K562 (cell line): ENCODE results near the gene NDUFA5. TPM values are rescaled to one million over a fixed set of nuclear protein-coding genes. Genes with fewer than 3 reads are reported as not detected.

Source experiments
- BMI1 ChIP-seq: fragments of 150-350 bp; IDR thresholded peaks from 2 replicates; pipeline ENCODE4 v1.6.1; 2014; ENCODE audit warnings: low read length
- CBFB ChIP-seq: sonication (generic); formaldehyde crosslinking; IDR thresholded peaks from 2 replicates; pipeline ENCODE4 v1.4.0; 2020; ENCODE audit warnings: mild to moderate bottlenecking, missing genetic modification reagents
- DLX4 ChIP-seq: fragments of 250-450 bp; sonication (Bioruptor Pico); IDR thresholded peaks from 2 replicates; pipeline ENCODE4 v1.6.1; 2021; ENCODE audit warnings: mild to moderate bottlenecking
- ESRRA ChIP-seq: fragments of 450-650 bp; IDR thresholded peaks from 2 replicates; pipeline ENCODE4 v1.6.1; 2014; ENCODE audit warnings: low read depth, mild to moderate bottlenecking, moderate library complexity, borderline replicate concordance
- ETS1 ChIP-seq: conservative IDR thresholded peaks from 2 replicates; pipeline ENCODE4 v1.6.1; 2011; ENCODE audit warnings: low read depth, mild to moderate bottlenecking, low read length; ENCODE audit not compliant: control insufficient read depth
- FOXJ2 ChIP-seq: fragments of 200-800 bp; sonication (Bioruptor generic); IDR thresholded peaks from 2 replicates; pipeline ENCODE4 v1.6.1; 2016; ENCODE audit warnings: missing genetic modification characterization, missing compliant biosample characterization
- HNRNPUL1 ChIP-seq: fragments of 200-400 bp; formaldehyde crosslinking; IDR thresholded peaks from 2 replicates; pipeline ENCODE4 v1.6.1; 2017; ENCODE audit warnings: low read length
- KLF10 ChIP-seq: fragments of 250-450 bp; sonication (Bioruptor Pico); IDR thresholded peaks from 2 replicates; pipeline ENCODE4 v1.6.1; 2021; ENCODE audit warnings: matching md5 sums
- MAFF ChIP-seq: IDR thresholded peaks from 2 replicates; pipeline ENCODE4 v1.6.1; 2012; ENCODE audit warnings: low read length, improper control_type of control experiment
- MBD2 ChIP-seq: sonication (generic); IDR thresholded peaks from 2 replicates; pipeline ENCODE4 v1.6.1; 2016; ENCODE audit warnings: low read depth, borderline replicate concordance
- PURB ChIP-seq: sonication (generic); formaldehyde crosslinking; IDR thresholded peaks from 2 replicates; pipeline ENCODE4 v1.9.0; 2021; ENCODE audit warnings: low read depth, mild to moderate bottlenecking, missing genetic modification reagents
- SIRT6 ChIP-seq: IDR thresholded peaks from one replicate; pipeline ENCODE4 v1.6.1; 2012; ENCODE audit warnings: low read depth, mild to moderate bottlenecking, control low read depth, inconsistent platforms, low read length, moderate library complexity
- SP1 ChIP-seq: sonication (generic); formaldehyde crosslinking; IDR thresholded peaks from 2 replicates; pipeline ENCODE4 v1.8.1; 2022; ENCODE audit warnings: mild to moderate bottlenecking, missing genetic modification reagents
- TCF7L2 ChIP-seq: fragments of 150-350 bp; IDR thresholded peaks from 2 replicates; pipeline ENCODE4 v1.6.1; 2016; ENCODE audit warnings: low read depth, mild to moderate bottlenecking, low read length, moderate library complexity
- TRIM25 ChIP-seq: fragments of 450-650 bp; IDR thresholded peaks from 2 replicates; pipeline ENCODE4 v1.7.0; 2016; ENCODE audit warnings: borderline replicate concordance
- ZBTB2 ChIP-seq: fragments of 450-650 bp; IDR thresholded peaks from 2 replicates; pipeline ENCODE4 v1.6.1; 2016; ENCODE audit warnings: antibody characterized with exemption
- ZNF134 ChIP-seq: fragments of 250-450 bp; sonication (Bioruptor Pico); conservative IDR thresholded peaks from 2 replicates; pipeline ENCODE4 v1.4.0; 2020
- ZNF143 ChIP-seq: sonication (generic); formaldehyde crosslinking; IDR thresholded peaks from 2 replicates; pipeline ENCODE4 v1.9.0; 2022; ENCODE audit warnings: mild to moderate bottlenecking, missing genetic modification reagents
- ZNF23 ChIP-seq: fragments of 250-450 bp; sonication (Bioruptor Pico); IDR thresholded peaks from 2 replicates; pipeline ENCODE4 v1.4.0; 2020; ENCODE audit warnings: mild to moderate bottlenecking
- ZNF766 ChIP-seq: fragments of 200-800 bp; sonication (Bioruptor generic); conservative IDR thresholded peaks from 2 replicates; pipeline ENCODE4 v1.6.1; 2016; ENCODE audit warnings: missing genetic modification characterization, missing compliant biosample characterization
- ZNF780A ChIP-seq: fragments of 250-450 bp; sonication (Bioruptor Pico); IDR thresholded peaks from 2 replicates; pipeline ENCODE4 v1.5.0; 2021; ENCODE audit warnings: mild to moderate bottlenecking
- polyA plus RNA-seq, 8 experiments: library from polyadenylated mRNA; depleted of rRNA in 4 of 8; stranded (reverse) in 5 of 8; unstranded in 3 of 8; fragments of >200 nt; fragmentation: Nextera tagmentation in 2 of 8; fragmentation: Illumina TruSeq in 1 of 8; extraction: Ambion mirVana in 2 of 8; extraction: Trizol in 1 of 8; gene quantifications; 2 replicates each; pipeline versions ENCODE4 v1.2.1 to v1.2.3, GENCODE V29; 2011 to 2014; ENCODE audit warnings: inconsistent platforms in 1 of 8, missing spikeins in 1 of 8
- total RNA-seq, 7 experiments: library from RNA; depleted of rRNA in 6 of 7; stranded (reverse); fragments of >200 nt in 6 of 7; fragmentation: Illumina TruSeq in 2 of 7; extraction: Trizol in 2 of 7; gene quantifications; 2 replicates each; pipeline versions ENCODE4 v1.2.1 to v1.2.3, GENCODE V29; 2011 to 2021; ENCODE audit warnings: low replicate concordance in 1 of 7
- TF ChIP-seq, protein P1 (sequence below): fragments of 200-800 bp; sonication (Bioruptor generic); IDR thresholded peaks from 2 replicates; pipeline ENCODE4 v1.6.1; 2017; ENCODE audit warnings: missing genetic modification characterization, missing compliant biosample characterization

Gene NDUFA5
- total and polyA plus RNA-seq, 9 of the 15 experiments (the other 6 are each of a cell fraction or from before 2014, with no cell fraction given): 155 to 677 (median 269) TPM

DNA sequence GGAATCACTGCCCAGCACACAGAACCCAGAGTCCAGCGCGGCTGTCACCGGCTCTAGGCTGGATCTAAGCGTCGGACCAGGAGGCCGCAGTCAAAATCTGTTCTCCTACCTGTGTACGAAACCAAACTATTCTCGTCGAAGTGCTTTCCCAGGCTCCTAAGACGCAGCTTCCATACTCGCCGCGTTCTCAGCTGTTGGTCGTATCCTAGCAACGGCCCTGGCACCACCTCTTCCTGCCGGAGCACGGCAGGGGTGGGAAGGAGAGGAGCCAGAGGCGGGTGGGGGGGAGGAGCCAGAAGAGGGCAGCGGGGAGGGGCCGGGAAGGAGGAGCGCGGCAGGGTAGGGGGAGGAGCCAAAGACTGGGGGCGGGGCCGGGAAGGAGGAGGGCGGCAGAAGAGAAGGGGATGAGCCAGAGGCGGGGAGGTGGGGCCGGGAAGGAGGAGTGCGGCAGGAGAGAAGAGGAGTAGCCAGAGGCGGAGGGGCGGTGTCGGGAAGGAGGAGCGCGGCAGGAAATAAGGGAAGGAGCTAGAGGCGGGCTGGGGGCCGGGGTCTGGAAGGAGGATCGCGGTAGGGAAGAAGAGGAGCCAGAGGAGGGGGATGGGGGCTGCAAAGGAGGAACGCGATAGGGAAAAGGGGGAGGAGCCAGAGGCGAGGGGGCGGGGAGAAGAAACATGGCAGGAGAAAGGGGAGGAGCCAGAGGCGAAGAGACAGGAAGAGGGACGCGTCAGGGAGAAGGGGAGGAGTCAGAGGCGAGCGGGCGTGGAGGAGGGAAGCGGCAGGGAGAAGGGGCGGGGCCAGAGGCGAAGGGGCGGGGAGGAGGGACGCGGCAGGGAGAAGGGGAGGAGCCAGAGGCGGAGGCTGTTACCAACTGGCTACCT is 23.0 kb downstream of the NDUFA5 start, which contains the start of gene IQUB (continued):
- TF ChIP-seq ZNF766 (CRISPR knock-in tag) (no peak), ZNF143 (CRISPR knock-in tag) (no peak), BMI1 (no peak), KLF10 (CRISPR knock-in tag) (no peak), ZNF134 (CRISPR knock-in tag) (no peak), ZNF23 (no peak), ESRRA (no peak), CBFB (CRISPR knock-in tag) (no peak), SP1 (CRISPR knock-in tag) (0 out of 2 replicates have a peak, but pooled peaks have one; percentile 7), ETS1 (peak; percentile 27; the same call in 1 of the 2 replicates), SIRT6 (no peak), PURB (CRISPR knock-in tag) (no peak), DLX4 (no peak), FOXJ2 (tag) (no peak), MBD2 (peak; percentile 68; the same call in 1 of the 2 replicates), TRIM25 (peak; percentile 45; the same call in 1 of the 2 replicates), TCF7L2 (no peak), ZNF780A (no peak), ZBTB2 (peak; percentile 59; the same call in 1 of the 2 replicates), HNRNPUL1 (no peak), MAFF (no peak)
- TF ChIP-seq, protein P1, sequence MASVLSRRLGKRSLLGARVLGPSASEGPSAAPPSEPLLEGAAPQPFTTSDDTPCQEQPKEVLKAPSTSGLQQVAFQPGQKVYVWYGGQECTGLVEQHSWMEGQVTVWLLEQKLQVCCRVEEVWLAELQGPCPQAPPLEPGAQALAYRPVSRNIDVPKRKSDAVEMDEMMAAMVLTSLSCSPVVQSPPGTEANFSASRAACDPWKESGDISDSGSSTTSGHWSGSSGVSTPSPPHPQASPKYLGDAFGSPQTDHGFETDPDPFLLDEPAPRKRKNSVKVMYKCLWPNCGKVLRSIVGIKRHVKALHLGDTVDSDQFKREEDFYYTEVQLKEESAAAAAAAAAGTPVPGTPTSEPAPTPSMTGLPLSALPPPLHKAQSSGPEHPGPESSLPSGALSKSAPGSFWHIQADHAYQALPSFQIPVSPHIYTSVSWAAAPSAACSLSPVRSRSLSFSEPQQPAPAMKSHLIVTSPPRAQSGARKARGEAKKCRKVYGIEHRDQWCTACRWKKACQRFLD (CRISPR knock-in tag): no peak
